IPS-NIHi11 (cell line): ENCODE results near the gene OR2T34.
"Not testable (repeated sequence)": the region's sequence is repeated elsewhere in the genome, so short reads cannot be mapped to it uniquely, and the experiment has no call there.

Experiments
- DNase-seq: peaks from one replicate; pipeline ENCODE4 v3.0.0; 2012; ENCODE audit warnings: mixed read lengths, low spot score

The OR2T34 gene, protein sequence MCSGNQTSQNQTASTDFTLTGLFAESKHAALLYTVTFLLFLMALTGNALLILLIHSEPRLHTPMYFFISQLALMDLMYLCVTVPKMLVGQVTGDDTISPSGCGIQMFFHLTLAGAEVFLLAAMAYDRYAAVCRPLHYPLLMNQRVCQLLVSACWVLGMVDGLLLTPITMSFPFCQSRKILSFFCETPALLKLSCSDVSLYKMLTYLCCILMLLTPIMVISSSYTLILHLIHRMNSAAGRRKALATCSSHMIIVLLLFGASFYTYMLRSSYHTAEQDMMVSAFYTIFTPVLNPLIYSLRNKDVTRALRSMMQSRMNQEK

DNA sequence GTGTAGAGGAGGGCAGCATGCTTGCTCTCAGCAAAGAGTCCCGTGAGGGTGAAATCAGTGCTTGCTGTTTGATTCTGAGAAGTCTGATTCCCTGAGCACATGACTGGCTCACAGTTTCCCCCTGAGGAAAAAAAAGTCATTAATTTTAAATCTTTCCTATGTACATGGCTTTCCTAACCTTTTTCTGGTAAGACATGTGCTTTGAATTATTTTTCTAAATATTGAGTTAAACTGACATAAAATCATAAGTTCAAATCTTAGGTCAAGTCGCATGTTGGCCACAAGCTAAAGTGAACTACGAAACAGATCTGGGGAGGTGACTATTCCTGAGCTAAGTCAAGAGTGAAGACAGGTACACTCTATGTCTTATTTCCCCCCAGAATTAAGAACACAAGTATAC is at the start of gene OR2T34:
Gene OR2T34 (minus strand): TSS at position 101 of the 400 bp plus-strand sequence. CDS start 0 bp downstream, at position 101.
- not testable (repeated sequence) for DNase-seq

DNA sequence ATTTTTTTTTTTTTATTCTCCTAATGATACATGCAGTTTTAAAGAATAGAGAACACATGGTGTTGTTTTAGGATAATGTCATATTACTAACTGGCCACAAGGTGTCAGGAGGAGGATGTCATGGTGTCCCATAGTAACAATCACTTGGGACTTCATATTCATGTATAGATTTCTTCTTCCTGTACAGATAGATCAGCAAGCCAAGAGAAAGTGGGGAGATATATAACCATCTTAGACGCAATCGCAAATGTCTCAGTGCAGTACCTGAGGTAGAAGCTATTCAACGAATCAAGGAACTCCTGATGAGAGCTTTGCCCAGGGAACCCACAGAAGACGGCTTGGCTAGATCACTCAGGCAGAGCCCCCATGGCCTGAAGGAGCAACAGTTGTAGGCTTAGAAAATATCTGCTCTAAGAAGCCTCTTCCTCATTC is 48.0 kb upstream of the OR2T34 start:
- no peak for DNase-seq

DNA sequence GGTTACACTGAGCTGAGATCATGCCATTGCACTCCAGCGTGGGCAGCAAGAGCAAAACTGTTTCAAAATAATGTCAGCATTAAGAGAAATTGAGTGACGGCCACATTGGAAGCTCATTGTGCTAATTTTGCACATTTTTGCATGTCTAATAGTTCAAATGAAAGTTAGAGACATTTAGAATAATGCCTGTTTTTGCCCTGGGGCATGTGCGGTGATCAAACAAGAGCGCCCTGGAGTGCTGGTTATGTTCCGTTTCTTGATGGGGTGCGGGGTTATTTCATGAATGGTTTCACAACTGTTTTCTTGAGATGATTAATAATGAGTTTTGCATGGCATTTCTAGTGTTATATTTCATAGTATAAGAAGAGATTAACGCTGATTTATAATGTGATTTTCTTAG is 47.2 kb upstream of the OR2T34 start:
- no peak for DNase-seq

DNA sequence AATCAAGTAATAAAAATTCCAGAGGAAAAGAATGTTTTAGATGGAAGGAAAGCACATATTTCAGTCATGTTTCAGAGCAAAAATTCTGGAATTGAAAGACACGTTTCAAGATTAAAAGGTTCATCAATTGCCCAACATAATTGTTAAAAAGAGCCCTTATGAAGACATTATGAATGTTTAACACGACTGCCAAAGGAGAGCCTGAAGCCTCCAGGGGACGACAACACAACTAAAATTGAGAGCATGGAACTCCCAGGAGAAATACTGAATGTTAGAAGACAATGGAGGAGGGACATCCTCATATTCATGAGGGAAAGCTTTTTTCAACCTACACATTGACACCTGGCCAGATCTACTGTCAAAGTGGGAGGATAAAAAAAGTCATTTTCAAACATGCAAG is 44.3 kb upstream of the OR2T34 start:
- no peak for DNase-seq

DNA sequence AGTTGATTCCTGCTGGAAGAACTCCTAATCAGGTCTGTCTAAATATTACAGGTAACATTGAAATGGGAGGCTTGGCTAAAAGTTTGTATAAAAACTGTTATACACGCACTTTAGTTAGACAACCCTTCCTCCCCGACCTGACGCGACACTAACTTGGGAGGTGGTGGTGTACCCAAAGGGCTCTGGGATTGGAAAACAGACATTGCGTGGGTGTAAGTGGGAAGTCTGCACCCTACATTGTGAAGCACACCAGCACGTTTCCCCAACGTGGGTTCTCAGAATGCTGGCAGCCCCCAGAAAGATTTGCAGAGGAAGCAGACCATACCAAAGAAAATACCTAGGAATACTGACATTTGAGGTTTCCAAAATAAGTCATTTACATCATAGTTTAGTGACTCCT is 43.6 kb upstream of the OR2T34 start:
- no peak for DNase-seq

- no peak for DNase-seq
Observed at GRCh38 chr1:248613742-248614141, 39.2 kb upstream of the OR2T34 start.

GRCh38 chr1:248611883-248612414 is 37.4 kb upstream of the OR2T34 start:
- no peak for DNase-seq

GRCh38 chr1:248610301-248610700 is 35.7 kb upstream of the OR2T34 start:
- DNase-seq = no peak

DNA sequence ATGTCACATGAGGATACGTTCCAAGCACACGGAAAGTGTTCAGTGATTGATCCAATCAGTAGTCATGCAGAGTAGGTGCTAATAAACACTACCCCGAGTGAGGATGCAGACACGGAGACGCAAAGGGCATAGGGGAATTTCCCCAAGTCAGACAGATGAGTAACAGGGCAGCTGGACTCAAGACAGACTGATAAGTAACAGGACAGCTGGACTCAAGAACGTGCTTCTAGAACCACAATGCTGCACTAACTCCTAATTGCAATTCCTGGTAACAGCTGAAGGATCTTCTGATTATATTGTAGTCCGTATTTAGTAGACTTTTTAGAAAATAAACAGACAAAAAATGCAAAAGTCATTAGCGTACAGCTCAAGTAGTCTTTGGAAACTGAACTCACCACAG is 24.8 kb upstream of the OR2T34 start:
- DNase-seq = no peak

DNA sequence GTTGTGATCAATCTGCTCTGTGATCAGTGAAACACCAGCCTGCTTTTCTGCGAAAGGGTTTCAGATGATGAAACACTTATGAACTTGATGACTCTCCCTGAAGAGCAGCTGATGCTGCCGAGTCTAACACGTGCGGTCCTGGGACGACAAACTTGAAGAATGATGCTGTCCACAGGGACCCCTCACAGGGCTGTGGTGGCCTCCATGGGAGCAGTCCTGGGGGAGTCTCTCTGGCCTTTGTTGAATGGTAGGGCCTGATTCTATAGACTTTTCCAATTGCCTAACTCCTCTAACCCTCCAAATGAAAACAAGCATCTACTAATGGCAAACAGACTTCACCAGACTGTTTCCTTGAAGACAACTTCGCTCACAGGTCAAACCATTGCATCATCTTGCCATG is 23.0 kb upstream of the OR2T34 start, which contains the start of gene OR2T10:
Gene OR2T10 (minus strand): TSS at position 112 of the 400 bp plus-strand sequence. CDS start 3,932 bp downstream, outside the sequence.
- DNase-seq = no peak

- no peak for DNase-seq
Observed at GRCh38 chr1:248596615-248597014, 22.1 kb upstream of the OR2T34 start.

- DNase-seq = no peak
Observed at GRCh38 chr1:248593226-248593625, 18.7 kb upstream of the OR2T34 start.

- DNase-seq = no peak
Observed at GRCh38 chr1:248592655-248593054, 18.1 kb upstream of the OR2T34 start.

DNA sequence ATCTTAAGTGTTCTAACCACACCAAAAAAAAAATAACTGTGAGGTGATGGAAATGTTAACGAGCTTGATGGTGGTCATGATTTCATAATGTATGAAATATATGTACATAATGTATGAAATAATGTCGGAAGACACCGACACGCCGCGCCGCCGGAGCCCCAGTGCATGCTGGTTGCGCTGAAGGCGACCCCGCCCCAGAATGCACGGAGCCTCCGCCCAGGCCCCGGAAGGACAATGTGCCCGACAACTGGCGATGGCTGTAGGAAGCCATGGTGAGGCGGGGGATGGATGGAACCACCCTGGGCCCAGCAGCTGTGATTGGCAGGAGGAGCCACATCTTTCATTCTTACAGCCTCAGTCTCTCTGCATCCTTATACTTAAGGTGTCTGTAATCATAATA is 15.5 kb upstream of the OR2T34 start:
- DNase-seq = no peak

DNA sequence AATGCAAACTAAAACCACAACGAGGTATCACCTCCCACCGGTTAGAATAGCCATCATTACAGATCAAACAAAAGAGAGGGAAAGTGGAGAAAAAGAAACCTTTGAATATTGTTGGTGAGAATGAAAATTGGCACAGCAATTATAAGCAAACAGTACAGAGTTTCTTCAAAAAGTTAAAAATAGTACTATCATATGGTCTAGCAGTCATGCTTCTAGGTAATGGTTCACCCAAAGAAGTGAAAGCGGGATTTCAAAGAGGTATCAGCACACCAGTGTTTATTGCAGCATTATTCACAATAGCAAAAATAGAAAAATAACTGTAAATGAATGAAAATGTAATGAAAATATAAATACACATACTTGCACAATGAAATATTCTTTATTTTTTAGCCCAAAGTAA is 14.8 kb upstream of the OR2T34 start:
- DNase-seq = no peak

DNA sequence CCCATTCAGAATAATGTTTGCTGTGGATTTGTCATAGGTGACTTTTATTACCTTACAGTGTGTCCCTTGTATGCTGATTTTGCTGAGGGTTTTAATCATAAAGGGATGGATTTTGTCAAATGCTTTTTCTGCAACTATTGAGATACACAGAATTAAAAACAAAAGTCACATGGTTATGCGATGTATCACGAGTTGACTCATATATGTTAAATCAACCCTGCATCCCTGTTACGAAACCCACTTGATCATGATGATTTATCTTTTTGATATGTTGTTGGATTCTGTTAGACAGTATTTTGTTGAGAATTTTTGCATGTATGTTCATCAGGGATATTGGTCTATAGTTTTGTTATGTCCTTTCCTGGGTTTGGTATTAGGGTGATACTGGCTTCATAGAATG is 10.7 kb upstream of the OR2T34 start:
- DNase-seq = no peak

DNA sequence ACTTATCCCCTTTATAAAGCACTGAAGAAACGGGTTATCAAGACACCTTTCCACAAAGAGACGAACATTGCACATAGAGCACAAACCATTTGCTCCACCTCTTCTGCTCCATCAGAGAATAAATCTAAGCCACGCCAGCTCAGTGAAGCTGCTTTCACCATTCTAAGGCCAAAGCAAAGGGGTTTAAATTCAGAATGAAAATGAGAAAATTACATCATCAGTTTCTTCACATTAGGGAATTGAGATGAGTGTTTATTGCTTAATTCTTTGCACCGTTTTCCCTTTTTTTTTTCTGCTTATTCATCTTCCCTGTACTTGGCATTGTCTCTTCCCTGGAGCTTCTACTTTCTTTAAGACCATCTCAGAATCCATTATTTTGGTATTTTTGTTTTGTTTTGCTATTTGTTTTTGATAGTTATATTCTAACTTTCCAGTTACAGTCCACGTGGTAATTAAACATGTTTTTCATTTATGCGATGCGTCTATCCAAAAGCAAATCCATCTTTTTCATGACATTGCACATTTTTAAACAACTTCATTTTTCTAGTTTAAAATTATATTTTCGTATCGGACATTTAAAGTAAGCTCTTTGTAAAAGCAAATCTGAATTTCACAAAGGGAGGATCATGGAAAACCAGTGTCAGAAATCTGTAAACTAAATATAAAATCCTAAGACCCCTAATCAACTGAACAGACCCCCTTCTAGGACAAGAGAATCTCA is 1.9 kb upstream of the OR2T34 start:
- no peak for DNase-seq

DNA sequence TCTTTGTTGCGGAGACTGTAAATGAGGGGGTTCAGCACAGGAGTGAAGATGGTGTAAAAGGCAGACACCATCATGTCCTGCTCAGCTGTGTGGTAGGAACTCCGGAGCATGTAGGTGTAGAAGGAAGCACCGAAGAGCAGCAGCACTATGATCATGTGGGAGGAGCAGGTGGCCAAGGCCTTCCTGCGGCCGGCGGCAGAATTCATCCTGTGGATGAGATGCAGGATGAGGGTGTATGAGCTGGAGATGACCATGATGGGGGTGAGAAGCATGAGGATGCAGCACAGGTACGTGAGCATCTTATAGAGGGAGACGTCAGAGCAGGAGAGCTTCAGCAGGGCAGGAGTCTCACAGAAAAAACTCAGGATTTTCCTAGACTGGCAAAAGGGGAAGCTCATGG is 701 bp downstream of the OR2T34 start:
- not testable (repeated sequence) for DNase-seq

GRCh38 chr1:248572049-248572448 is 2.5 kb downstream of the OR2T34 start:
- DNase-seq = not testable (repeated sequence)

GRCh38 chr1:248570811-248571210 is 3.7 kb downstream of the OR2T34 start:
- not testable (repeated sequence) for DNase-seq

GRCh38 chr1:248569049-248569448 is 5.5 kb downstream of the OR2T34 start:
- not testable (repeated sequence) for DNase-seq

- not testable (repeated sequence) for DNase-seq
Observed at GRCh38 chr1:248565530-248566373, 8.8 kb downstream of the OR2T34 start.
